HG03521 (cell line): ENCODE results near the gene PDCD4.
A peak's percentile ranks its signal among the peaks of the same experiment; 100 is the strongest.

Experiments used
- ATAC-seq: cut with Tn5 transposase; IDR thresholded peaks from one replicate; pipeline ENCODE4 v1.9.1; 2021; ENCODE audit warnings: mild to moderate bottlenecking, moderate library complexity; ENCODE audit not compliant: unreplicated experiment

PDCD4 gene

DNA sequence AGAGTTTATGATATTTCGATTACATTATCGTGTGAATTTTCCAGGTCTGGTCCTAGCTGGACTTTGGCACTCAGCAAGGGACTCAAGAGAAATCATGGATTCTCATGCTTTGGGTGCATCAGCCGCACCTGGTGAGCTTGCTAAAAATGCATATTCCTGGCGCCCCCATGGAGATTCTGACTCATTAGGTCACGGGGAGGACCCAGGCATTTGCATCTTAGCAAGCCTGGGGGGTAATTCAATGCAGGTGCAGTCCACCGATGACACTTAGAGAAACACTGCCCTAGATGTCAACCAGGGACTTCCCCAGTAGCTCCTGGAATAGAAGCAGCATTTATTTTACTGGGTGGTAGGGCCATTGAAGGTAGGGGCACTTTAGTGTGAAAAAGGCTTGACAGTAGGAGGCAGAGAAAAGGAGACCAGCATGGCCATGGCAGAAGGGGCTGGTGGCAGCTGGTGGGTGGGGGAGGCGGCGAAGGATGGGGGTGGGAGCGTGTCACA lies 29.9 kb upstream of the PDCD4 start:
- peak; percentile 54 for ATAC-seq

GRCh38 chr10:110842326-110842904 lies 29.3 kb upstream of the PDCD4 start:
- no peak for ATAC-seq

DNA sequence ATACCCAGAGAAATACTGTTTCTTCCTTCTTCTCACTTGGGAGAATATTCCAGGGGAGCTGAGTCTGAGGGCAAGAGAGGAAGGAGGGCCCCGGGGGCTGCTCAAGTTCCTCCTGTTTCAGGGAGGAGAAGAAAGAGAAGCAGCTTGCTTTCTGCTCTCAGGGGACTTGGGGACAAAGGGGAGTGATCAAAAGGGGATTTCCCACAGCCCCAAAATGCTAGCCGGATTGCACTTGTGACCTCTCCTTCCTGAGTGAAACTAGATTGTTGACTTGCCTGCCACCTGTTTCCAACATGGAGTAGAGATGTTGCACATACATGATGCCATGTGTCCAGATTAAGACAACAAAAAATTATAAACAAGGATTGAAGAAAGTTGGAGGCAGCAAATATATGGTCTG lies 28.7 kb upstream of the PDCD4 start:
- peak; percentile 74 for ATAC-seq

DNA sequence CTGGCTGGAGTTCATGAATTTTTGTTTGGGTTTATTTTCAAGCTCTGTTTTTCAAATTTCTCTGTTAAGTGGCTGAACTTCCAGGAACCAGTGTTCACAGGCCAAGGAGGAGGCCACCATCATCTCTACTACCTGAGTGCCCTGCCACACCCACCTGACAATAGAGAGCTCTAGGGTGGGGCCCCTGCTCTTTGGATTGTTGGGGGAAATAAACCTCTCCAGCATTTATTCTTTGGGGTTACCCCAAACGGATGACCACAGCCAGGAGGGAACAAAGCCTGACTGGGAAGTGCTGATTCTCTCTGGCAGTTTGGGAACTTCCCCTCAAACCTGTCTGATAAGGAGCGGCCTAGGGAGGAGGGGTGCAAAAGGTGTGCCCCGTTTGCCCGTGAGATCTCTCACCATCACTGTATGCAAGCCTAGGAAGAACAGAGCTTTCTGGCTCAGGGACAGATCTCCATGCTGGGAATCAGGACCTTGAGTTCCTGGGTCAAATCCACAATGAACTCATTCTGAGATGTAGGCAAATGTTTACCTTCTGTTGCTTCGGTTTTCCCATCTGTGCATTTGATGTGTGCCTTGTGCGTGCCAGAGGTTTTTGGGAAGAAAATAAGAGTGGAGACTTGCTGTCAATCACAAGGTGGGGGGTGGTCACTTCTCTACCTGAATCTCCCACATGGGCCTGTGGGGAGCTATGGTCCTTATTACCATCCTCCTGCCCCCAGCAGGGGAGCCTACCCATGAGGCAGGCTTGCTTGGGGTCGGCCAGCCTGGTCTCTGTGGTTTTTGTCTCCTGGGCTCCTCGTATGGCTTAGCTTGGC lies 27.7 kb upstream of the PDCD4 start:
- no peak for ATAC-seq

DNA sequence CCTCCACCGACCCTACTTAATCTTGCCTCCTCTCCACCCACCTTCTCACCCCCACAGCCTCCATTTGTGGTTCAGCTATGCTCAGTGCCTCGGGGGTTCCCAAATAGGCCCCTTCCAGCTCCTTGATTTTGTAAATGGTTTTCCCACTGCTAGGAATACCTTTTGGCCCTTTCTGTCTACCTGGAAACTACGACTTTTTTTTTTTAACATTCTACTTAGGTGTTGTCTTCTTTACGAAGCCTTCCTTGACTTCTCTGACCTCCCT lies 27.2 kb upstream of the PDCD4 start:
- no peak for ATAC-seq

DNA sequence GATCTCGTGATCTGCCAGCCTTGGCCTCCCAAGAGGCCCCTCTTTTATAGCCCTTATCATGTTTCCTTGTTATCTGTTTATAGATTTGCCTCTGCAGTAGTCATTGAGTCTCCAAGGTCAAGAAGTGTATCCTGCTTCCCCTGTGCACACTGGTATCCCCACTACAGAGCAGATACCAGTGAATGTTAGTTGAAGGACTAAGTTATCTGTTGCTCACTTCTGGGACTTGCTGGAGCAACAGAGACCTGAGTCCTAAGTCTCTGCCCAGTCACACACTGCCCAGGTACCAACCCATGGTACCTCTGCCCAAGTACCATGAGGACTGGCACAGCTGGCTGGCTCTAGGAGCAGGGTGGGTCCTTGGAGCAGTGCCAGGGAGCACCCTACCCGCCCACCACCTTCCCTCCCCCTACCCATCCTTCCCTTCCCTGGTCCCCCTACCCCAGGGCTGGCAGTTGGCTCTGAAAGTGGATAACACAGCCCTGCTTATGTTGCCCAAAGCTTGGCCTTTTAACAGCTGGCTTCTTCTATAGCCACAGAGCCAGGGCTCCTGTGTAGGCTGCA lies 26.5 kb upstream of the PDCD4 start:
- no peak for ATAC-seq

GRCh38 chr10:110845756-110846620 lies 25.7 kb upstream of the PDCD4 start:
- no peak for ATAC-seq

DNA sequence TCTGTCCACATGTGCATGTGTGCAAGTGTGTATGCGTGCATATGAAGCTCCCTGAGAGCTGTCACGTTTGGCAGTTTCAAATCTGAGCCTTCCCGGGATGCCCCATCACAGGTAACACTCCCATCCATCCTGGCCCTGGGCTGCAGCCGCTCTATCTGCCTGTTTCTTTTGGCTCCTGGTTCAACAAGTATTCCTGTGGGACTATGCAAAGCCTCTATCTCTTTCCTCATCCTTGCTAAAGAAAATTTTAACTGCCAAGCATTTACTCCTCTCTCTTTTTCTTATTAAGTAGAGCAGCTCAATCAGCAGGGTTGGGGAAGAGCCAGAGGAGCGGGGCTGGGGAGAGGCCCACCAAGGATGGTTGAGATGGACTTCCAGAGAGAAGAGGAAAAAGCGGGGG lies 24.4 kb upstream of the PDCD4 start:
- no peak for ATAC-seq

DNA sequence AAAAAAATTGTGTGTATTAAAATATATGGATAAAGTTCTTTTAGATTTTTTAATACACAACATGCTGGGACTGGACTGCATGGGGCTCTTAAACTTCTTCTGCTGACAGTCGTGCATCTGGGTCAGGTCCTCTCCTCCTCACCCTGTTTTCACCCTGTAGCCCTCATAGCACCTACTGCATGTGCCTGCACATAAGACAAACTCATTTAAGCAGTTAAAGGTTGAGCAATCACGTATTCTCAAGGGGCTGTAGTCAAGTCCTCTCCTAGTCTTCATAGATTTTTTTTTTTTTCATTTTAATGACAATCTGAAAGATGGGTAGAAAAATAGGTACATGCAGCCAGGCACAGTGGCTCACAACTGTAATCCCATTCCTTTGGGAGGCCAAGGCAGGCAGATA lies 23.6 kb upstream of the PDCD4 start:
- ATAC-seq, result no peak

- ATAC-seq, result no peak
Observed at GRCh38 chr10:110850099-110850498, 21.6 kb upstream of the PDCD4 start.

- no peak for ATAC-seq
Observed at GRCh38 chr10:110851020-110851612, 20.6 kb upstream of the PDCD4 start.

DNA sequence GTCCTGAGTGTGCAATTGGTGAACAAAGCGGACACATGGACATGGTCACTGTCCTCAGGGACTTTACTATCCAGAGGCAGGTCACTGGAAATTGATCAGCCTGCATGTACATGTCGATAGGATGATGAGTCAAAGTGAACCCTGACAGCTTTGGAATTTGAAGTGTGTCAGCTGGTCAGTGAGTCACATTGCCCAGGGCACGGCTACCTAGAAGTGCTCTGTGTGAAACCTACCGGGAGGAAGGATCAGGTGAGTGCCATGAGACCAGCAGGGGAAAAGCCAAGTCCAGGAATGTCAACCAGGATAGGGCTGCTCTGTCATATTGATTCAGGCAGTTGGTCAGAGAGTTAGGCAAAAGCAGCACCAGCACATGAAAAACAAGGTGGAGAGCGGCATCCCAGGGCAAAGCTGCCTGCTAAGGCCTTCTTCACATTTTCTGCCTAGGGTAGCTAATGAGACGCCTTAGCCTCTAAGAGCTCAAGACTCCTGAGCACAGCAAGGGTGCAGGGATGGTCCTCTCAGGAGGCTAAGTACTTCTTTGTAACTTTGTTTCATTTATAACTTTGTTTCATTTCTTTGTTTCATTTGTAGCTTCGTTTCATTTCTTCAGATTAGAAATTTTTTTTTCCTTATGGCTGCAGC lies 19.4 kb upstream of the PDCD4 start:
- no peak for ATAC-seq

DNA sequence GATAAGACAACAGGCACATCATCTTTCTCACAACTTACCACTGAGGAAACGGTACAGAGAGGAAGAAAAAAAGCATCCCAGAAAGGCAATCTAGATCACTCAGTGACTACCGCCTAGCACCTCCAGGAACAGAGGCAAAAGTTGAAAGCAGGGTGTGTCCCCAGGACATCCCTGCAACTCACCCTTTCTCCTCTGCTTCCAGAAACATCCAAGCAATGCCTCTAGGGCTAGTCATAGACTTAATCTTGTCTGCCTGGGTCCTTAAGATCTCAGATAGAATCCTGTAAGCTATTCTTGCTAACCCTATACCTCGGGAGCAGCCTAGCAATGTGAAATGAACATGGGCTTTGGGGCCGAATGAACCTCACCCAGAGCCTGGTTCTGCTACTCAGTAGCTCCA lies 18.8 kb upstream of the PDCD4 start:
- ATAC-seq, result no peak

DNA sequence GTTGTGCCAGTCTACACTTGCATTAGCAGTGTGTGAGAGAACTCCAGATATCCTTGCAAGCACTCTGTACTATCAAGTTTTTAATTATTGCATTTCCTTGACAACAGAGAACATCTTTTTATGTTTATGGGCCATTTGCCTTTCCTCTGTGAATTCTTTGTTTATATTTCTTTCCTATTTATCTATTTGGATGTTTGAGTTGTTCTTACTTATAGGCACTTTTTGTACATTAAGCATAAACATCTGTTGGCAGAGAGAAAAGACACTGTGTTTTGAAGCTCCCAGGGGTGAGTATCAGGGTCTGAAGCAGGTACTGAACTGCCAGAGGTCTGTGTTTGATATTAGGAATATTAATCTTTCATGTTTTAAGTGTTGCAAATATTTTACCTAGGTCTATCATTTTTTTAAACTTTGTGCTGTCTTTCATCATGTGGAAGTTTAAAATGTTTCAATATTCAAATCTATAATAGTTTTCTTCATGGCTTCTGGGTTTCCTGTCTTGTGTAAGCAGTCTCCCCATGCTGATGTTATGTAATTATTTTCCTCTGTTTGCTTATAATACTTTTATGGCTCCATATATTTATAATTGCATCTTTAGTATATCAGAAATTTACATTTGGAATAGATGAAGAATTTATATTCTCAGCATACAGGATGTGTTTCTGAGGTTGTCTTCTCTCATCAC lies 17.7 kb upstream of the PDCD4 start:
- no peak for ATAC-seq

GRCh38 chr10:110857265-110858171 lies 14.2 kb upstream of the PDCD4 start:
- ATAC-seq, result no peak

GRCh38 chr10:110858297-110858934 lies 13.3 kb upstream of the PDCD4 start:
- ATAC-seq, result no peak

DNA sequence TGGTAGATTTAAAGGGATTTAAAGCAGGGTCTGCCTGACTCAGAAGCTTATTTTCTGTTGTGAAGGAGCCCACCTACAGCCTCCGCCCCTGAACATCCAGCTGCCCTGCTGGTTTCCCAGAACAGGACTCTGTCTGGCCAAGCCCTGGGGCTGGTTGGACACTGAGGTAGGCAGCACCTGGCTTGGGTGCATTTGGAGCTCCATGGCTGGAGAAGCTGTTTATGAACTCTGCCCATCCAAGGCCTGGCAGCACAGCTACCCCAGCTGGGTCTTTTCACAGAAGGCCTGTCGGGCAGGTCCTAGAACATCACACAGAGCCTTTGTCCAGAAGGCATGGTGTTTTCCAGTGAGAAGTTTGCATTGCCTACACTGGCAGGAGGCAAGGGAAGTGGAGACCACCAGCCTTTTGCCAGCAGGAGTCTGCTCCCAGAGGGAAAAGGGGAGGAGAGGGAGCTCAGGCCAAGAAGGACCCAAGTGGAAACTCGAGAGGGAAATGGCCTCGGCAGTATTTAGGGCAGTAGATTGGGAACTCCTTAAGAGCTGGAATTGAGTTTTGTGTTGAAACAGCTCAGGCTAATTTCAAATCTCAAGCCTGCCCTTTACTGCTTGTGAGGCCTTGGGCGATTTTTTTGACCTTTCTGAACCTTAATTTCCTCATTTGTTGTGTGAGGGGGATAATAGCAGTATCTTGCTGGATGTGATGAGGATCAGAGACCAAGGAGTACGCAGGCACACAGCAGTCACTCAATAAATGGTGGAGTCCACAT lies 12.3 kb upstream of the PDCD4 start:
- no peak for ATAC-seq

GRCh38 chr10:110859973-110860376 lies 11.8 kb upstream of the PDCD4 start:
- no peak for ATAC-seq
